ENCODE data around the gene SPRR2F. TPM values are rescaled to one million over a fixed set of nuclear protein-coding genes. Genes with fewer than 3 reads are reported as not detected.

The SPRR2F gene
- total RNA-seq, 2 experiments from 2014 or later: not detected

Other genes with a start within 250 kb of the SPRR2F start
- not detected for gene SMCP, start 235.2 kb downstream of the SPRR2F start, total RNA-seq
- gene IVL, start 205.0 kb downstream of the SPRR2F start, total RNA-seq: not detected
- not detected for gene SPRR5, start 166.3 kb downstream of the SPRR2F start, total RNA-seq
- not detected for gene SPRR4, start 142.9 kb downstream of the SPRR2F start, total RNA-seq
- gene SPRR1A, start 129.4 kb downstream of the SPRR2F start, total RNA-seq: not detected
- not detected for gene SPRR3, start 111.8 kb downstream of the SPRR2F start, total RNA-seq
- gene SPRR1B, start 82.3 kb downstream of the SPRR2F start, total RNA-seq: not detected
- gene SPRR2D, start 72.4 kb downstream of the SPRR2F start, total RNA-seq: not detected
- gene SPRR2A, start 56.0 kb downstream of the SPRR2F start, total RNA-seq: not detected
- not detected for gene SPRR2B, start 41.9 kb downstream of the SPRR2F start, total RNA-seq
- not detected for gene SPRR2E, start 19.0 kb downstream of the SPRR2F start, total RNA-seq
- not detected for gene SPRR2G, start 37.4 kb upstream of the SPRR2F start, total RNA-seq
- gene LELP1, start 89.9 kb upstream of the SPRR2F start, total RNA-seq: not detected
- gene PRR9, start 104.1 kb upstream of the SPRR2F start, total RNA-seq: not detected
- gene LORICRIN, start 146.2 kb upstream of the SPRR2F start, total RNA-seq: not detected
- gene PGLYRP3, start 199.4 kb upstream of the SPRR2F start, total RNA-seq: not detected
- not detected for gene PGLYRP4, start 235.3 kb upstream of the SPRR2F start, total RNA-seq
- gene S100A9, start 244.3 kb upstream of the SPRR2F start, total RNA-seq: not detected

All from activated CD8-positive, alpha-beta memory T cell treated with anti-CD3 and anti-CD28 coated beads, Interleukin-2, amount 10 ng/mL, durations not matched to agents 7 days and 5 days (primary cell).